Stimulated activated CD8-positive, alpha-beta memory T cell treated with anti-CD3 and anti-CD28 coated beads, Interleukin-7, amount 100 ng/mL, for 4 hours (primary cell): ENCODE data around the gene TMPRSS6.
A peak's percentile ranks its signal among the peaks of the same experiment; 100 is the strongest.

Source experiments
- DNase-seq, 2 donors: peaks; one replicate each; pipeline ENCODE4 v3.0.0-alpha.2; 2020; ENCODE audit warnings: low read depth in 2 of 2

TMPRSS6 gene

GRCh38 chr22:37051391-37052385, 57.8 kb downstream of the TMPRSS6 start, which contains the start of gene KCTD17:
TSS of gene KCTD17 (plus strand) at chr22:37051742. CDS start at chr22:37051761, 19 bp downstream.
- peak; percentile 48 to 77 for DNase-seq

- no peak for DNase-seq
These were observed 58.6 kb downstream of the TMPRSS6 start for GRCh38 chr22:37050913-37051312.

GRCh38 chr22:37049224-37049623, 60.3 kb downstream of the TMPRSS6 start:
- DNase-seq, result no peak

GRCh38 chr22:37048133-37048532, 61.4 kb downstream of the TMPRSS6 start:
- DNase-seq, result no peak

GRCh38 chr22:37047006-37047405, 62.5 kb downstream of the TMPRSS6 start:
- no peak for DNase-seq

GRCh38 chr22:37046589-37046988, 62.9 kb downstream of the TMPRSS6 start:
- DNase-seq, result no peak

- no peak for DNase-seq
These were observed 63.6 kb downstream of the TMPRSS6 start for GRCh38 chr22:37045958-37046357.

- no peak for DNase-seq
These were observed 64.6 kb downstream of the TMPRSS6 start for GRCh38 chr22:37044634-37045625.

GRCh38 chr22:37043828-37044538, 65.5 kb downstream of the TMPRSS6 start:
- peak in 1 of 2 donors; percentile 21 for DNase-seq

- no peak for DNase-seq
These were observed 66.2 kb downstream of the TMPRSS6 start for GRCh38 chr22:37043209-37043827.

- no peak for DNase-seq
These were observed 70.0 kb downstream of the TMPRSS6 start for GRCh38 chr22:37039466-37039865.

- no peak for DNase-seq
These were observed 71.8 kb downstream of the TMPRSS6 start for GRCh38 chr22:37037669-37038068.

GRCh38 chr22:37036655-37037377, 72.7 kb downstream of the TMPRSS6 start:
- no peak for DNase-seq

GRCh38 chr22:37033605-37034430, 75.7 kb downstream of the TMPRSS6 start:
- DNase-seq, result no peak

GRCh38 chr22:37032535-37033460, 76.7 kb downstream of the TMPRSS6 start:
- DNase-seq, result no peak

- DNase-seq, result no peak
These were observed 77.4 kb downstream of the TMPRSS6 start for GRCh38 chr22:37032134-37032534.

- no peak for DNase-seq
These were observed 78.8 kb downstream of the TMPRSS6 start for GRCh38 chr22:37030560-37031281.
